Stomach smooth muscle (tissue), 2 donors: ENCODE measurements around the gene CARD19.

ENCODE experiments used
- H3K27ac ChIP-seq: one replicate; pipeline ENCODE4 v1.7.0; 2013; ENCODE audit warnings: mild to moderate bottlenecking, low read length, inconsistent platforms
- H3K27me3 ChIP-seq, 2 donors: one replicate each; pipeline ENCODE4 v1.7.0; 2013; ENCODE audit warnings: low read length in 2 of 2; ENCODE audit not compliant: insufficient read depth in 2 of 2, control insufficient read depth in 1 of 2
- H3K36me3 ChIP-seq, 2 donors: one replicate each; pipeline ENCODE4 v1.7.0; 2013; ENCODE audit warnings: low read length in 2 of 2; ENCODE audit not compliant: control insufficient read depth in 2 of 2, insufficient read depth in 2 of 2
- H3K4me1 ChIP-seq: one replicate; pipeline ENCODE4 v1.7.0; 2013; ENCODE audit warnings: low read length; ENCODE audit not compliant: control insufficient read depth, insufficient read depth
- H3K4me3 ChIP-seq, 2 donors: one replicate each; pipeline ENCODE4 v1.7.0; 2013; ENCODE audit warnings: low read length in 2 of 2
- H3K9ac ChIP-seq, 2 donors: one replicate each; pipeline ENCODE4 v1.7.0; 2013; ENCODE audit warnings: low read length in 2 of 2, mild to moderate bottlenecking in 1 of 2
- H3K9me3 ChIP-seq, 2 donors: one replicate each; pipeline ENCODE4 v1.7.0; 2013; ENCODE audit warnings: low read length in 2 of 2; ENCODE audit not compliant: control insufficient read depth in 2 of 2
- donor health status: healthy.
- donor health status: Pancreatic carcinoma.

CARD19 gene

GRCh38 chr9:93108291-93109041 lies 12.4 kb downstream of the CARD19 start:
- peaks cover 17 to 24% of the 10 kb centered on the region in 2 donors for H3K36me3 ChIP-seq
- H3K4me3 ChIP-seq, result no peak overlapping the region
- no peaks in the 10 kb centered on the region for H3K27me3 ChIP-seq
- H3K9me3 ChIP-seq, result no peaks in the 10 kb centered on the region
- H3K9ac ChIP-seq, result no peak overlapping the region
- H3K27ac ChIP-seq, result no peak overlapping the region
- H3K4me1 ChIP-seq, result peaks cover 20% of the 10 kb centered on the region

GRCh38 chr9:93110311-93110855 lies 14.4 kb downstream of the CARD19 start:
- Histone ChIP-seq H3K9me3 (no peaks in the 10 kb centered on the region), H3K9ac (no peak overlapping the region), H3K27ac (no peak overlapping the region), H3K27me3 (no peaks in the 10 kb centered on the region), H3K36me3 (peaks cover 17 to 28% of the 10 kb centered on the region in 2 donors), H3K4me1 (peaks cover 20% of the 10 kb centered on the region), H3K4me3 (no peak overlapping the region)

GRCh38 chr9:93111001-93111370 lies 15.0 kb downstream of the CARD19 start:
- peaks cover 17 to 28% of the 10 kb centered on the region in 2 donors for H3K36me3 ChIP-seq
- H3K4me1 ChIP-seq, result peaks cover 20% of the 10 kb centered on the region
- H3K9ac ChIP-seq, result no peak overlapping the region
- no peaks in the 10 kb centered on the region for H3K9me3 ChIP-seq
- H3K27me3 ChIP-seq, result no peaks in the 10 kb centered on the region
- H3K27ac ChIP-seq, result no peak overlapping the region
- H3K4me3 ChIP-seq, result no peak overlapping the region

GRCh38 chr9:93111371-93112115 lies 15.5 kb downstream of the CARD19 start:
- H3K9ac ChIP-seq, result no peak overlapping the region
- H3K9me3 ChIP-seq, result no peaks in the 10 kb centered on the region
- peaks cover 17 to 28% of the 10 kb centered on the region in 2 donors for H3K36me3 ChIP-seq
- no peaks in the 10 kb centered on the region for H3K27me3 ChIP-seq
- peaks cover 23% of the 10 kb centered on the region for H3K4me1 ChIP-seq
- no peak overlapping the region for H3K4me3 ChIP-seq
- H3K27ac ChIP-seq, result no peak overlapping the region

- H3K9ac ChIP-seq, result no peak overlapping the region
- no peaks in the 10 kb centered on the region for H3K9me3 ChIP-seq
- H3K36me3 ChIP-seq, result peaks cover 17 to 28% of the 10 kb centered on the region in 2 donors
- H3K27ac ChIP-seq, result no peak overlapping the region
- no peak overlapping the region for H3K4me3 ChIP-seq
- peaks cover 21% of the 10 kb centered on the region for H3K4me1 ChIP-seq
- H3K27me3 ChIP-seq, result no peaks in the 10 kb centered on the region
Observed at GRCh38 chr9:93112116-93112863, 16.3 kb downstream of the CARD19 start.

- Histone ChIP-seq H3K9me3 (no peaks in the 10 kb centered on the region), H3K4me3 (no peak overlapping the region), H3K27me3 (no peaks in the 10 kb centered on the region), H3K36me3 (peaks cover 14 to 25% of the 10 kb centered on the region in 2 donors), H3K4me1 (peaks cover 17% of the 10 kb centered on the region), H3K27ac (no peak overlapping the region), H3K9ac (no peak overlapping the region)
Observed at GRCh38 chr9:93112864-93113389, 16.9 kb downstream of the CARD19 start.

- Histone ChIP-seq H3K4me3 (no peak overlapping the region), H3K36me3 (peaks cover 9 to 23% of the 10 kb centered on the region in 2 donors), H3K9ac (no peak overlapping the region), H3K9me3 (no peaks in the 10 kb centered on the region), H3K27me3 (no peaks in the 10 kb centered on the region), H3K27ac (no peak overlapping the region), H3K4me1 (peaks cover 12% of the 10 kb centered on the region)
Observed at GRCh38 chr9:93114169-93114983, 18.4 kb downstream of the CARD19 start.

- no peak overlapping the region for H3K9ac ChIP-seq
- no peaks in the 10 kb centered on the region for H3K27me3 ChIP-seq
- H3K27ac ChIP-seq, result no peak overlapping the region
- no peaks in the 10 kb centered on the region for H3K9me3 ChIP-seq
- H3K36me3 ChIP-seq, result peaks cover 7 to 20% of the 10 kb centered on the region in 2 donors
- H3K4me1 ChIP-seq, result peaks cover 14% of the 10 kb centered on the region
- H3K4me3 ChIP-seq, result no peak overlapping the region
Observed at GRCh38 chr9:93114984-93115335, 18.9 kb downstream of the CARD19 start.

- Histone ChIP-seq H3K27me3 (no peaks in the 10 kb centered on the region), H3K9me3 (no peaks in the 10 kb centered on the region), H3K9ac (no peak overlapping the region), H3K4me3 (no peak overlapping the region), H3K27ac (no peak overlapping the region), H3K4me1 (peaks cover 20% of the 10 kb centered on the region), H3K36me3 (peaks cover 7 to 19% of the 10 kb centered on the region in 2 donors)
Observed at GRCh38 chr9:93115486-93116071, 19.6 kb downstream of the CARD19 start.
